Raji (cell line): ENCODE data around the gene C12orf75.

Source experiments
- POLR2A ChIP-seq: IDR thresholded peaks from 2 replicates; pipeline ENCODE4 v1.6.1; 2011; ENCODE audit warnings: low read depth, low read length, control low read depth; ENCODE audit not compliant: insufficient read depth

C12orf75 gene

GRCh38 chr12:105334582-105334981 is 4.1 kb downstream of the C12orf75 start:
- TF ChIP-seq POLR2A = no peak

GRCh38 chr12:105335856-105336255 is 5.4 kb downstream of the C12orf75 start:
- TF ChIP-seq POLR2A = no peak

- TF ChIP-seq POLR2A = no peak
Observed at GRCh38 chr12:105336411-105336810, 5.9 kb downstream of the C12orf75 start.

GRCh38 chr12:105337391-105337790 is 6.9 kb downstream of the C12orf75 start:
- TF ChIP-seq POLR2A = no peak

GRCh38 chr12:105338966-105339365 is 8.5 kb downstream of the C12orf75 start:
- TF ChIP-seq POLR2A = no peak

GRCh38 chr12:105341010-105341409 is 10.5 kb downstream of the C12orf75 start:
- TF ChIP-seq POLR2A = no peak

- no peak for TF ChIP-seq POLR2A
Observed at GRCh38 chr12:105342464-105342863, 12.0 kb downstream of the C12orf75 start.

- no peak for TF ChIP-seq POLR2A
Observed at GRCh38 chr12:105343836-105344235, 13.3 kb downstream of the C12orf75 start.

GRCh38 chr12:105347499-105347898 is 17.0 kb downstream of the C12orf75 start:
- TF ChIP-seq POLR2A = no peak

- TF ChIP-seq POLR2A = no peak
Observed at GRCh38 chr12:105348142-105348541, 17.7 kb downstream of the C12orf75 start.

GRCh38 chr12:105348561-105348960 is 18.1 kb downstream of the C12orf75 start:
- TF ChIP-seq POLR2A = no peak

- TF ChIP-seq POLR2A = no peak
Observed at GRCh38 chr12:105349138-105349537, 18.6 kb downstream of the C12orf75 start.

GRCh38 chr12:105351523-105351922 is 21.0 kb downstream of the C12orf75 start:
- TF ChIP-seq POLR2A = no peak

- TF ChIP-seq POLR2A = no peak
Observed at GRCh38 chr12:105352052-105352451, 21.6 kb downstream of the C12orf75 start.

GRCh38 chr12:105352940-105353635 is 22.6 kb downstream of the C12orf75 start:
- TF ChIP-seq POLR2A = no peak

- TF ChIP-seq POLR2A = no peak
Observed at GRCh38 chr12:105355752-105356151, 25.3 kb downstream of the C12orf75 start.

- TF ChIP-seq POLR2A = no peak
Observed at GRCh38 chr12:105357162-105357691, 26.7 kb downstream of the C12orf75 start.

GRCh38 chr12:105358789-105359188 is 28.3 kb downstream of the C12orf75 start:
- TF ChIP-seq POLR2A = no peak

GRCh38 chr12:105359856-105360255 is 29.4 kb downstream of the C12orf75 start:
- TF ChIP-seq POLR2A = no peak
